GM21529 (cell line): ENCODE measurements around the gene NHERF2.

Source experiments
- ATAC-seq: cut with Tn5 transposase; IDR thresholded peaks from one replicate; pipeline ENCODE4 v1.9.1; 2021; ENCODE audit not compliant: unreplicated experiment

The NHERF2 gene

GRCh38 chr16:2056681-2057407 is 30.1 kb downstream of the NHERF2 start:
- no peak for ATAC-seq

- ATAC-seq, result no peak
Observed at GRCh38 chr16:2057438-2057837, 30.7 kb downstream of the NHERF2 start.

GRCh38 chr16:2058420-2058819 is 31.7 kb downstream of the NHERF2 start:
- ATAC-seq, result no peak

GRCh38 chr16:2058872-2059271 is 32.2 kb downstream of the NHERF2 start:
- ATAC-seq, result no peak

GRCh38 chr16:2060346-2060745 is 33.6 kb downstream of the NHERF2 start:
- ATAC-seq, result no peak

GRCh38 chr16:2061023-2061422 is 34.3 kb downstream of the NHERF2 start:
- ATAC-seq, result no peak

GRCh38 chr16:2061526-2061925 is 34.8 kb downstream of the NHERF2 start:
- ATAC-seq, result no peak

GRCh38 chr16:2062801-2063200 is 36.1 kb downstream of the NHERF2 start:
- ATAC-seq, result no peak

- no peak for ATAC-seq
Observed at GRCh38 chr16:2063861-2064260, 37.2 kb downstream of the NHERF2 start.

- no peak for ATAC-seq
Observed at GRCh38 chr16:2064368-2064945, 37.8 kb downstream of the NHERF2 start.

- no peak for ATAC-seq
Observed at GRCh38 chr16:2066139-2066538, 39.4 kb downstream of the NHERF2 start.

- ATAC-seq, result no peak
Observed at GRCh38 chr16:2070576-2071453, 44.1 kb downstream of the NHERF2 start.

- ATAC-seq, result no peak
Observed at GRCh38 chr16:2071454-2072202, 44.9 kb downstream of the NHERF2 start.

- no peak for ATAC-seq
Observed at GRCh38 chr16:2072926-2073325, 46.2 kb downstream of the NHERF2 start.

GRCh38 chr16:2074071-2074470 is 47.4 kb downstream of the NHERF2 start:
- ATAC-seq, result no peak

- ATAC-seq, result no peak
Observed at GRCh38 chr16:2075631-2076030, 48.9 kb downstream of the NHERF2 start.

- ATAC-seq, result no peak
Observed at GRCh38 chr16:2076072-2076865, 49.6 kb downstream of the NHERF2 start.

- ATAC-seq, result no peak
Observed at GRCh38 chr16:2077016-2077415, 50.3 kb downstream of the NHERF2 start.

- no peak for ATAC-seq
Observed at GRCh38 chr16:2077696-2078095, 51.0 kb downstream of the NHERF2 start.

- no peak for ATAC-seq
Observed at GRCh38 chr16:2078096-2078495, 51.4 kb downstream of the NHERF2 start.
